GM23338 (cell line): ENCODE measurements around the gene TMEM245. TPM values are rescaled to one million over a fixed set of nuclear protein-coding genes. Genes with fewer than 3 reads are reported as not detected.

Source experiments
- ATAC-seq: fragments of 200-7000 bp; cut with Tn5 transposase; 3 replicates; pipeline ENCODE4 v1.9.1; 2020
- DNase-seq: peaks from one replicate; pipeline ENCODE4 v3.0.0-alpha.2; 2015; ENCODE audit warnings: low spot score
- H2AFZ ChIP-seq: fragments of 200-600 bp; sonication (generic); 2 replicates; pipeline ENCODE4 v1.8.0; 2016; ENCODE audit warnings: antibody characterized with exemption, mild to moderate bottlenecking, moderate library complexity
- H3F3A ChIP-seq: fragments of 200-600 bp; sonication (generic); replicated peaks from 2 replicates; pipeline ENCODE4 v1.8.0; 2017; ENCODE audit warnings: antibody characterized with exemption, mixed run types, low read depth
- H3K27ac ChIP-seq: fragments of 200-600 bp; sonication (generic); 2 replicates; pipeline ENCODE4 v1.6.1; 2016; ENCODE audit warnings: low read depth
- H3K27me3 ChIP-seq: fragments of 200-600 bp; sonication (generic); 2 replicates; pipeline ENCODE4 v1.8.0; 2016; ENCODE audit warnings: mild to moderate bottlenecking, mixed run types, moderate library complexity; ENCODE audit not compliant: insufficient read depth
- H3K36me3 ChIP-seq: fragments of 200-600 bp; sonication (generic); 2 replicates; pipeline ENCODE4 v1.8.0; 2016; ENCODE audit warnings: mild to moderate bottlenecking; ENCODE audit not compliant: insufficient read depth
- H3K4me1 ChIP-seq: fragments of 200-600 bp; sonication (generic); 2 replicates; pipeline ENCODE4 v1.8.0; 2016; ENCODE audit warnings: mild to moderate bottlenecking, moderate library complexity; ENCODE audit not compliant: insufficient read depth
- H3K4me2 ChIP-seq: fragments of 200-600 bp; sonication (generic); 2 replicates; pipeline ENCODE4 v1.7.1; 2017; ENCODE audit warnings: mixed run types
- H3K4me3 ChIP-seq: fragments of 200-600 bp; sonication (generic); 2 replicates; pipeline ENCODE4 v1.6.1; 2016; ENCODE audit warnings: mixed run types
- H3K79me2 ChIP-seq: fragments of 200-600 bp; sonication (generic); replicated peaks from 2 replicates; pipeline ENCODE4 v1.8.0; 2017; ENCODE audit warnings: mild to moderate bottlenecking; ENCODE audit not compliant: insufficient read depth
- H3K9me2 ChIP-seq: fragments of 200-600 bp; sonication (generic); 2 replicates; pipeline ENCODE4 v1.8.0; 2017; ENCODE audit not compliant: insufficient read depth
- H4K20me1 ChIP-seq: fragments of 200-600 bp; sonication (generic); replicated peaks from 2 replicates; pipeline ENCODE4 v1.8.0; 2017; ENCODE audit warnings: mild to moderate bottlenecking; ENCODE audit not compliant: insufficient read depth
- H3K27ac Mint-ChIP-seq: 2 replicates; pipeline ENCODE4 v1.8.0; 2020; ENCODE audit warnings: inconsistent platforms, mild to moderate bottlenecking, moderate library complexity, mixed read lengths
- H3K27me3 Mint-ChIP-seq: 3 replicates; pipeline ENCODE4 v1.8.0; 2022; ENCODE audit warnings: low read depth, mild to moderate bottlenecking, moderate library complexity, mixed read lengths, inconsistent platforms; ENCODE audit not compliant: insufficient read depth, poor library complexity
- H3K36me3 Mint-ChIP-seq: 3 replicates; pipeline ENCODE4 v1.8.0; 2021; ENCODE audit warnings: low read depth, mild to moderate bottlenecking, inconsistent platforms, moderate library complexity, mixed read lengths
- H3K4me1 Mint-ChIP-seq: 3 replicates; pipeline ENCODE4 v1.8.0; 2020; ENCODE audit warnings: mild to moderate bottlenecking, inconsistent platforms, mixed read lengths
- H3K4me3 Mint-ChIP-seq: 3 replicates; pipeline ENCODE4 v1.8.0; 2021; ENCODE audit warnings: moderate library complexity, mild to moderate bottlenecking, inconsistent platforms, mixed read lengths
- H3K9me3 Mint-ChIP-seq: 3 replicates; pipeline ENCODE4 v1.8.0; 2020; ENCODE audit warnings: moderate library complexity, mild to moderate bottlenecking, inconsistent platforms, mixed read lengths
- CREB1 ChIP-seq: fragments of 250-450 bp; sonication (Bioruptor Pico); IDR thresholded peaks from 2 replicates; pipeline ENCODE4 v1.5.0; 2020; ENCODE audit warnings: low read depth, mild to moderate bottlenecking, moderate library complexity
- EZH2 ChIP-seq: fragments of 200-600 bp; sonication (generic); IDR thresholded peaks from one replicate; pipeline ENCODE4 v1.8.0; 2017; ENCODE audit warnings: antibody characterized with exemption, mild to moderate bottlenecking, low read depth; ENCODE audit not compliant: unreplicated experiment
- EZH2phosphoT487 ChIP-seq: fragments of 200-600 bp; sonication (generic); IDR thresholded peaks from one replicate; pipeline ENCODE4 v1.8.1; 2018; ENCODE audit warnings: antibody characterized with exemption; ENCODE audit not compliant: unreplicated experiment
- JUNB ChIP-seq: IDR thresholded peaks from one replicate; pipeline ENCODE4 v1.6.1; 2016; ENCODE audit warnings: antibody characterized with exemption; ENCODE audit not compliant: unreplicated experiment
- NANOG ChIP-seq: IDR thresholded peaks from 2 replicates; pipeline ENCODE4 v1.6.1; 2016; ENCODE audit warnings: antibody characterized with exemption, borderline replicate concordance
- POLR2AphosphoS5 ChIP-seq: IDR thresholded peaks from 2 replicates; pipeline ENCODE4 v1.6.1; 2016; ENCODE audit warnings: antibody characterized with exemption, low read depth
- STAT1 ChIP-seq: IDR thresholded peaks from one replicate; pipeline ENCODE4 v1.6.1; 2016; ENCODE audit warnings: antibody characterized with exemption; ENCODE audit not compliant: unreplicated experiment
- ZNF114 ChIP-seq: fragments of 250-450 bp; sonication (Bioruptor Pico); IDR thresholded peaks from 2 replicates; pipeline ENCODE4 v1.5.0; 2020; ENCODE audit warnings: mild to moderate bottlenecking, moderate library complexity
- ZNF331 ChIP-seq: fragments of 250-450 bp; sonication (Bioruptor Pico); IDR thresholded peaks from 2 replicates; pipeline ENCODE4 v1.5.0; 2020; ENCODE audit warnings: low read depth, mild to moderate bottlenecking, moderate library complexity
- ZNF462 ChIP-seq: fragments of 250-450 bp; sonication (Bioruptor Pico); IDR thresholded peaks from 2 replicates; pipeline ENCODE4 v1.5.0; 2020; ENCODE audit warnings: mild to moderate bottlenecking, moderate library complexity
- polyA plus RNA-seq: library from polyadenylated mRNA; unstranded; fragments of >200 nt; fragmentation: Nextera tagmentation; extraction: Ambion mirVana; gene quantifications from 2 replicates; pipeline ENCODE4 v1.2.1, GENCODE V29; 2016
- total RNA-seq: library from RNA; depleted of rRNA; stranded (reverse); fragments of >200 nt; shearing (Covaris generic); gene quantifications from 2 replicates; pipeline ENCODE4 v1.2.3, GENCODE V29; 2014
- TF ChIP-seq, protein P1 (sequence below): IDR thresholded peaks from 2 replicates; pipeline ENCODE4 v1.6.1; 2016; ENCODE audit warnings: antibody characterized with exemption
- TF ChIP-seq, protein P2 (sequence below), 2 experiments: fragments of 200-600 bp in 1 of 2; sonication (generic) in 1 of 2; conservative IDR thresholded peaks; 2 replicates each; pipeline versions ENCODE4 v1.5.1 to v1.6.1; 2016 to 2017; ENCODE audit warnings: antibody characterized with exemption in 2 of 2, low read depth in 2 of 2, mild to moderate bottlenecking in 2 of 2, moderate library complexity in 1 of 2
- TF ChIP-seq, protein P3 (sequence below): IDR thresholded peaks from one replicate; pipeline ENCODE4 v1.6.1; 2018; ENCODE audit warnings: antibody characterized with exemption; ENCODE audit not compliant: unreplicated experiment

TMEM245 gene
- total and polyA plus RNA-seq, 2 experiments from 2014 or later, result 17.3 to 64.1 TPM

DNA sequence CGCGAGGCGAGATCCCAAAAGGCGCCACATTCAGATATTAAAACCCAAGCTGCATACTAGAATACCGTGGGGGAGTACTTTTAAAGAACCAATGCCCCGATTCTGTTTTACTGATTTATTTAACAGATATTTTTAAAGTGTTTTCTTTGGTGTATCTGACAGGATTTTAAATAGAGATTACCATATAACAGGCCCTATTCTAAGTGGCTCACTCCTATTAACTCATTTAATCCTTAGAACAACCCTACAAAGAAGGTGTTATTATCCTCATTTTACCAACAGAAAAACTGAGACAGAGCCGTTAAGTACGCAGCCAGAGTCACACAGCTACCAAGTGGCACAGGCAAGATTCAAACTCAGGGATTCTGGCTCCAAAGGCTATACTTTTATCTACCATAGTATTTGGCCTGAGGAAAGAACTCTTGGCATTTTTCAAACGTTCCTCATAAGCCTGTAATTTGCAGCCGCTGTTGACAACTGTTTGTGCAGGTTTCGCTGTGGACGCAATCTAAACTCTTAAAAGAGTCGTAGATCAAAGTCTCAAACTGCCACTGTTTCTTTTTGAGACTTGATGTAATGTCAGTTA, 550 bp upstream of the TMEM245 start:
- peaks cover 36% of the 10 kb centered on the region for H3K4me1 Mint-ChIP-seq
- Histone ChIP-seq H3F3A (no peaks in the 10 kb centered on the region), H2AFZ (peak overlapping the region; percentile 48; the same call in 1 of the 2 replicates), H3K9me2 (no peaks in the 10 kb centered on the region), H3K27ac (peak overlapping the region; percentile 30; the same call in 1 of the 2 replicates), H3K27me3 (no peaks in the 10 kb centered on the region), H3K36me3 (no peaks in the 10 kb centered on the region), H3K4me2 (peak overlapping the region; percentile 78), H3K79me2 (peaks cover 40% of the 10 kb centered on the region), H3K4me3 (peak overlapping the region; percentile 82), H4K20me1 (peaks cover 34% of the 10 kb centered on the region), H3K4me1 (peaks cover 38% of the 10 kb centered on the region)
- H3K36me3 Mint-ChIP-seq, result peaks cover 10% of the 10 kb centered on the region
- ATAC-seq (no peak), DNase-seq (no peak)
- peaks cover 4% of the 10 kb centered on the region for H3K27me3 Mint-ChIP-seq
- peak overlapping the region; percentile 97 for H3K4me3 Mint-ChIP-seq
- no peaks in the 10 kb centered on the region for H3K9me3 Mint-ChIP-seq
- TF ChIP-seq, protein P1, sequence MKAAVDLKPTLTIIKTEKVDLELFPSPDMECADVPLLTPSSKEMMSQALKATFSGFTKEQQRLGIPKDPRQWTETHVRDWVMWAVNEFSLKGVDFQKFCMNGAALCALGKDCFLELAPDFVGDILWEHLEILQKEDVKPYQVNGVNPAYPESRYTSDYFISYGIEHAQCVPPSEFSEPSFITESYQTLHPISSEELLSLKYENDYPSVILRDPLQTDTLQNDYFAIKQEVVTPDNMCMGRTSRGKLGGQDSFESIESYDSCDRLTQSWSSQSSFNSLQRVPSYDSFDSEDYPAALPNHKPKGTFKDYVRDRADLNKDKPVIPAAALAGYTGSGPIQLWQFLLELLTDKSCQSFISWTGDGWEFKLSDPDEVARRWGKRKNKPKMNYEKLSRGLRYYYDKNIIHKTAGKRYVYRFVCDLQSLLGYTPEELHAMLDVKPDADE, result no peak
- TF ChIP-seq ZNF331 (no peak), NANOG (no peak), EZH2 (no peak), POLR2AphosphoS5 (no peak), STAT1 (no peak), ZNF462 (no peak), ZNF114 (CRISPR knock-in tag) (no peak), EZH2phosphoT487 (no peak), JUNB (no peak), CREB1 (CRISPR knock-in tag) (no peak)
- TF ChIP-seq, protein P2, sequence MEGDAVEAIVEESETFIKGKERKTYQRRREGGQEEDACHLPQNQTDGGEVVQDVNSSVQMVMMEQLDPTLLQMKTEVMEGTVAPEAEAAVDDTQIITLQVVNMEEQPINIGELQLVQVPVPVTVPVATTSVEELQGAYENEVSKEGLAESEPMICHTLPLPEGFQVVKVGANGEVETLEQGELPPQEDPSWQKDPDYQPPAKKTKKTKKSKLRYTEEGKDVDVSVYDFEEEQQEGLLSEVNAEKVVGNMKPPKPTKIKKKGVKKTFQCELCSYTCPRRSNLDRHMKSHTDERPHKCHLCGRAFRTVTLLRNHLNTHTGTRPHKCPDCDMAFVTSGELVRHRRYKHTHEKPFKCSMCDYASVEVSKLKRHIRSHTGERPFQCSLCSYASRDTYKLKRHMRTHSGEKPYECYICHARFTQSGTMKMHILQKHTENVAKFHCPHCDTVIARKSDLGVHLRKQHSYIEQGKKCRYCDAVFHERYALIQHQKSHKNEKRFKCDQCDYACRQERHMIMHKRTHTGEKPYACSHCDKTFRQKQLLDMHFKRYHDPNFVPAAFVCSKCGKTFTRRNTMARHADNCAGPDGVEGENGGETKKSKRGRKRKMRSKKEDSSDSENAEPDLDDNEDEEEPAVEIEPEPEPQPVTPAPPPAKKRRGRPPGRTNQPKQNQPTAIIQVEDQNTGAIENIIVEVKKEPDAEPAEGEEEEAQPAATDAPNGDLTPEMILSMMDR (conservative IDR thresholded peaks at IDR 0.05; ENCODE audit: low read depth in 2 of 2), result no peak
- TF ChIP-seq, protein P3, sequence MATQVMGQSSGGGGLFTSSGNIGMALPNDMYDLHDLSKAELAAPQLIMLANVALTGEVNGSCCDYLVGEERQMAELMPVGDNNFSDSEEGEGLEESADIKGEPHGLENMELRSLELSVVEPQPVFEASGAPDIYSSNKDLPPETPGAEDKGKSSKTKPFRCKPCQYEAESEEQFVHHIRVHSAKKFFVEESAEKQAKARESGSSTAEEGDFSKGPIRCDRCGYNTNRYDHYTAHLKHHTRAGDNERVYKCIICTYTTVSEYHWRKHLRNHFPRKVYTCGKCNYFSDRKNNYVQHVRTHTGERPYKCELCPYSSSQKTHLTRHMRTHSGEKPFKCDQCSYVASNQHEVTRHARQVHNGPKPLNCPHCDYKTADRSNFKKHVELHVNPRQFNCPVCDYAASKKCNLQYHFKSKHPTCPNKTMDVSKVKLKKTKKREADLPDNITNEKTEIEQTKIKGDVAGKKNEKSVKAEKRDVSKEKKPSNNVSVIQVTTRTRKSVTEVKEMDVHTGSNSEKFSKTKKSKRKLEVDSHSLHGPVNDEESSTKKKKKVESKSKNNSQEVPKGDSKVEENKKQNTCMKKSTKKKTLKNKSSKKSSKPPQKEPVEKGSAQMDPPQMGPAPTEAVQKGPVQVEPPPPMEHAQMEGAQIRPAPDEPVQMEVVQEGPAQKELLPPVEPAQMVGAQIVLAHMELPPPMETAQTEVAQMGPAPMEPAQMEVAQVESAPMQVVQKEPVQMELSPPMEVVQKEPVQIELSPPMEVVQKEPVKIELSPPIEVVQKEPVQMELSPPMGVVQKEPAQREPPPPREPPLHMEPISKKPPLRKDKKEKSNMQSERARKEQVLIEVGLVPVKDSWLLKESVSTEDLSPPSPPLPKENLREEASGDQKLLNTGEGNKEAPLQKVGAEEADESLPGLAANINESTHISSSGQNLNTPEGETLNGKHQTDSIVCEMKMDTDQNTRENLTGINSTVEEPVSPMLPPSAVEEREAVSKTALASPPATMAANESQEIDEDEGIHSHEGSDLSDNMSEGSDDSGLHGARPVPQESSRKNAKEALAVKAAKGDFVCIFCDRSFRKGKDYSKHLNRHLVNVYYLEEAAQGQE, result no peak
- H3K27ac Mint-ChIP-seq, result peak overlapping the region; percentile 77
